NCI-H1092 (cell line): Measurements from ENCODE around the gene PRMT1.
"Not testable (repeated sequence)": the region's sequence is repeated elsewhere in the genome, so short reads cannot be mapped to it uniquely, and the experiment has no call there.

Experiments
- DNase-seq: peaks from one replicate; lab custom pipeline; 2025; lab: John Stamatoyannopoulos, UW

The PRMT1 gene

DNA sequence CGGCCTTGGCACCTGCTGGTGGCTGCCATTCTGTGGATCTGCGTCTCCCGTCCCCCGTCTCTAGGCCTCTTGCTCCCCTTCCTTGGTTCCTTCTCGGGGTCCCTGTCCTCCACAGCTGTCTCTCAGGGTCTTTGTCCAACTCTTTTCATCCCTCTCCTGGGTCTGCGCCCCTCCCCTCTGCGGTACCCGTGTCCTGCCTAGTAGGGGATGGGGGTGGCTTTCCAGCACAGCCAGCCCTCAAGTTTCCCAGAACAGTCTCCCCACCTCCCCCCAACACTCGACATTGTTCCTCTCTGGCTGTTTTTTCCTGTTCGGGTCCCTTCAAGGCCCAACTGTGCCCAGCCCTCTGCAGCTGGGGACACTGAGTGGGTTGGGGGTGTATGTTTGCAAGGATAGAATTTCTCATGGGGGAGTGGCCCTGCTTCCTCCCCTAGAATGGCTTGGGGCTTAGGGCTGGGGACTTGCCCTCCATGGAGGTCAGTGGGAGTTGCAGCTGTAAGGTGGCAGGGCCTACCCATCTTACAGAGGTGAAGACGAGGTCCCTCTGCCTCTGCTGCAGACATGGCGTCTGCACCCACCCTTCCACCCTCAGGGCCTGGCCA, 11.6 kb downstream of the PRMT1 start:
- DNase-seq, result no peak

GRCh38 chr19:49689133-49690078, 12.3 kb downstream of the PRMT1 start, which contains the start of gene ADM5:
ADM5 (plus strand) TSS chr19:49689594; CDS start chr19:49689838, 244 bp downstream.
- peak; percentile 58 for DNase-seq

DNA sequence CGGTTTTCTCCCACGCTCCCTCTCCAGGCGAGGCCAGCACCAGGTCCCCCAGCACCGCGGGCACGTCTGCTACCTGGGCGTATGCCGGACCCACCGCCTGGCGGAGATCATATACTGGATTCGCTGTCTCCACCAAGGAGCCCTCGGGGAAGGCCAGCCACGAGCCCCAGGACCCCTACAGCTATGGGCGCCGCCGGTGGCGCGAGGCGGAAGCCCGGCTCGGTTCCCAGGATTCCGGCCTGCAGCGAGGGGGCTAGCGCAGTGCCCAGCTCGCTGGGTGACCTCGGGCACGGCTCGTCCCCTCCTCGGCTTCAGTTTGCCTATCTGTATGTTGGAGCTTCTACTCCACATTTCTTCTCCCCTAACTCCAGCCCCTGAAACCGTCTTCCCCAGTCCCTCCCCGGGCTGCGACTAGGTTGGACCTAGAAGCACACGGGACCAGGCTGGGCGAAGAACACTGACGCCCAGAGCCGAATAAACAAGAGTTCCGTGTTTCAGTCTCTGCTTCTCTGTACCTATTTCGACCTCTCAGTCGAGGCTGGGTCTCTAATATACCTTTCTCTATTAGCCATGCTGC, 13.1 kb downstream of the PRMT1 start:
- DNase-seq, result no peak

DNA sequence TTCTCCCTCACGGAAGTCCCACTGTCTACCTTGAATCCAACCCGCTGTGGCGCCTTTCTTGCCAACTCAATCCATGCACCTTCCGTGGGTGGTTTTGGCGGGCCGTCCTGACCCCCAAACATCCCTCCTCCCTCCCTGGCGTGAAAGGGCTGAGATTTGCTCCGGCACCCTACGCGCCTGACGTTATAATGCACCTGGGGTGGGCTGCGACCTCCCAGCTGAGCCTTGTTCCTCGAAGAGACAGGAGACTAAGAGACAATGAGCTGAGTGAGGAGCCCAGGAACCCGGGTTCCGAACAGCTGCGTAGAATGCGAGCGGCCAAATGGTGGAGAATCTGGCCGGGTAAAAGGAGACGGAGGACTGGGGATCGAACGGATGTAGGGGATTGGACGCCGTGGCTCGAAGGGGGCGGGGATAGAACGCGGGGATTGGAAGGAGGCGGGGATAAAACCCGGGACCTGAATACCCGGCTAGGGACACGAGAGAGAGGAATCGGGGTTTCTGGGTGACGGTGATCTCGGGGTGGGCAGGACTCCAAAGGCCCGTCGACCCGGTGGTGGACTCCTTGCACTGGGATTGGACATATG, 13.7 kb downstream of the PRMT1 start, which contains the start of gene CPT1C:
TSS of gene CPT1C (plus strand) at position 461 of the 587 bp plus-strand sequence. CDS start 1,137 bp downstream, outside the sequence.
- DNase-seq, result peak; percentile 88

- peak; percentile 41 for DNase-seq
These were observed 14.4 kb downstream of the PRMT1 start for GRCh38 chr19:49691243-49692146.

DNA sequence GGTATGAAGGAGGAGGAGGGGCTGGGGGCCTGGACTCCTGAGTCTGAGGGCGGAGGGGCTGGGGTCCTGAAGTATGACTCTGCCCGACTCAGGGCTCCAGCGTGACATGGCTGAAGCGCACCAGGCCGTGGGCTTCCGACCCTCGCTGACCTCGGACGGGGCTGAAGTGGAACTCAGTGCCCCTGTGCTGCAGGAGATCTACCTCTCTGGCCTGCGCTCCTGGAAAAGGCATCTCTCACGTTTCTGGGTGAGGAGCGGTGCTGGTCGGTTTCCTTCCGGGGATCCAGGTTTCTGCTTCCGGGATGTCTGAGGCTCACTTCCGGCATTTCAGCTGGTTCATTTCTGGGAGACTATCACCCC, 15.1 kb downstream of the PRMT1 start:
- no peak for DNase-seq

DNA sequence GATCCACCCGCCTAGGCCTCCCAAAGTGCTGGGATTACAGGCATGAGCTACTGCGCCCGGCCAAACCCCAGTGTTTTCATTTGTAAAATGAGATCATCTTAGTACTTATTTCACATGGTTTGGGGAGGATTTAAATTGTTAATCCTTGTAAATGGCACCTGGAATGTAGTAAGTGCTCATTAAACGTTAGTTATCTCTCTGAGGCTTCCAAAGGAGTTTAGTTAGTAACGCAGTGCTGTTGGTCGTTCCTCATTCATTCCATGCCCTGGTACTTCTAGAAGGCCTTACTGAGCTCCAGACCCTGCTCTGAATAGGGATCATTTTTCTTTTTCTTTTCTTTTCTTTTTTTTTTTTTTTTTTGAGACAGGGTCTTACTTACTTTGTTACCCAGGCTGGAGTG, 19.0 kb downstream of the PRMT1 start:
- DNase-seq, result no peak

- DNase-seq, result no peak
These were observed 19.8 kb downstream of the PRMT1 start for GRCh38 chr19:49696865-49697264.

DNA sequence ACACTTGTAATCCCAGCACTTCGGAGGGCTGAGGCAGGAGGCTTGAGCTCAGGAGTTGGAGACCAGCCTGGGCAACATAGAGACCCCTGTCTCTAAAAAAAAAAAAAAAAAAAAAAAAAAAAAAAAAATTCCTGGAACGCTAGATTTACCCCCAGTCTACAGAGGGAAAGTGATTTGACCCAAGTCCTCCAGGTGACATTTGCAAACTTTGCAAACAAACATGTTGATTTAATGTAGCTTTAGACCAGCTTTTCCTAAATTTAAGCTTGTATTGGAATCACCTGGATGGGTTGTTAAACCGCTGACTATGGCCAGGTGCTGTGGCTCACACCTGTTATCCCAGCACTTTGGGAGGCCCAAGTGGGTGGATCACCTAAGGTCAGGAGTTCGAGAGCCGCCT, 22.3 kb downstream of the PRMT1 start:
- DNase-seq, result no peak

DNA sequence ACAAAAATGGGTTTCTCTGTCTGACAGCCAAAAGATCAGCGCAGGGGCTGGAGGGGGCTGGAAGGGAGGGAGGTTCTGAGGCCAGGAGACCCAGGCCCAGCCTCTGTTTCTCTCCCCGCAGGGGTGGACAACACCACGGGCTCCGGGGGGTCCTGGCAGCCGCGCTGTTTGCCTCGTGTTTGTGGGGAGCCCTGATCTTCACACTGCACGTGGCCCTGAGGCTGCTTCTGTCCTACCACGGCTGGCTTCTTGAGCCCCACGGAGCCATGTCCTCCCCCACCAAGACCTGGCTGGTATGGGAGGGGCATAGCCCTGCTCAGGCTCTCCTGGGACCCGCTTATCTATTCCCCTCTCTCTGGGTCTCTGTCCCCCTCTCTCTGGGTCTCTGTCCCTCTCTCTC, 23.5 kb downstream of the PRMT1 start:
- DNase-seq, result no peak

DNA sequence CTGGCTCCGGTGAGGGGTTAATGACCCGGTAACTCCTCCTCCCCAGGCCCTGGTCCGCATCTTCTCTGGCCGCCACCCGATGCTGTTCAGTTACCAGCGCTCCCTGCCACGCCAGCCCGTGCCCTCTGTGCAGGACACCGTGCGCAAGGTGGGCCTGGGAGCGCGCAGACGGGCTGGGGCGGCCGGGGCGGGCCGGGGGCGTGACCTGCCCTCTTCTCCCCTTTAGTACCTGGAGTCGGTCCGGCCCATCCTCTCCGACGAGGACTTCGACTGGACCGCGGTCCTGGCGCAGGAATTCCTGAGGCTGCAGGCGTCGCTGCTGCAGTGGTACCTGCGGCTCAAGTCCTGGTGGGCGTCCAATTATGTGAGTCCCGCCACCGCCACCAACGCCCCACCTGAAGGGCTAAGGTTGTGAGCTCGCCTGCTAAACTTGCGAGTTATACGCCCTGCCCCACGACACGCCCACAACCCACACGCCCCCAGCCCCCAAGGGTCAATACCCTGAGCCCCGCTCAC, 24.3 kb downstream of the PRMT1 start:
- DNase-seq, result no peak

- DNase-seq, result no peak
These were observed 28.0 kb downstream of the PRMT1 start for GRCh38 chr19:49704888-49705642.

DNA sequence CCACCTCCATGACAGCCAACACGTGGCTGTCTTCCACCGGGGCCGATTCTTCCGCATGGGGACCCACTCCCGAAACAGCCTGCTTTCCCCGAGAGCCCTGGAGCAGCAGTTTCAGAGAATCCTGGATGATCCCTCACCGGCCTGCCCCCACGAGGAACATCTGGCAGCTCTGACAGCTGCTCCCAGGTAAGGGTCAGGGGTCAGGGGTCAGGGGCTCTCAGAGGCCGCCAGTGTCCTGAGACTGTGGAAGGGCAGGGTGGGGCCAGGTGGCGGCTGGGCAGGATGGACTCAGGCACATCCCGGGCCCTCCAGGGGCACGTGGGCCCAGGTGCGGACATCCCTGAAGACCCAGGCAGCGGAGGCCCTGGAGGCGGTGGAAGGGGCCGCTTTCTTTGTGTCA, 28.8 kb downstream of the PRMT1 start:
- DNase-seq, result no peak

GRCh38 chr19:49710372-49710951, 33.4 kb downstream of the PRMT1 start:
- DNase-seq, result no peak

- no peak for DNase-seq
These were observed 35.4 kb downstream of the PRMT1 start for GRCh38 chr19:49712397-49712859.

- no peak for DNase-seq
These were observed 36.3 kb downstream of the PRMT1 start for GRCh38 chr19:49713236-49713845.

DNA sequence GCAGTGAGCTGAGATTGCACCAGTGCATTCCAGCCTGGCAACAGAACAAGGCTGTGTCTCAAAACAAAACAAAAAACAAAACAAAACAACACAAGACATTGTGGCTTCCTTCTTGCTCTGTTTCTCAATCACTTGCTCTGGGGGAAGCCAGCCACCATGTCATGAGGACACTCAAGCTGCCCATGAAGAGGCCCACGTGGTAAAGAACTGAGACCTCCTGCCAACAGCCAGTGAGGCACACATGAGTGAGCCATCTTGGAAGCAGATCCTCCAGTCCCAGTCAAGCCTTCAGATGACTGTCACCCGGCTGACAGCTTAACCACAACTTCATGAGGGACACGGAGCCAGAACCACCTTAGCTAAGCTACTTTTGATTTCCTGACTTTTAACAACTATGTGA, 39.1 kb downstream of the PRMT1 start:
- no peak for DNase-seq

DNA sequence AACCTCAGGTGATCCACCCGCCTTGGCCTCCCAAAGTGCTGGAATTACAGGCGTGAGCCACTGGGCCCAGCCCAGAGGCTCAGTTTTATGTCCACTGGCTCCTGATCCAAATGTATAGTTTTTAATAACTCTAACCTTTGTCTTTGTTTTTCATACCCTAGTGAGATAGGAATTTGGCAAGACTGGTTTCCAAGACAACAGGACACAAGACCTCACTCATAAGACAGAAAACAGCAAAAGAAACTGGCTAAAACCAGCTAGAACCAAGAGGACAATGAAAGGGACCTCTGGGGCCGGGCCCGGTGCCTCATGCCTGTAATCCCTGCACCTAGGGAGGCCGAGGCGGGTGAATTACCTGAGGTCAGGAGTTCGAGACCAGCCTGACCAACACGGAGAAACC, 41.4 kb downstream of the PRMT1 start:
- DNase-seq, result no peak

DNA sequence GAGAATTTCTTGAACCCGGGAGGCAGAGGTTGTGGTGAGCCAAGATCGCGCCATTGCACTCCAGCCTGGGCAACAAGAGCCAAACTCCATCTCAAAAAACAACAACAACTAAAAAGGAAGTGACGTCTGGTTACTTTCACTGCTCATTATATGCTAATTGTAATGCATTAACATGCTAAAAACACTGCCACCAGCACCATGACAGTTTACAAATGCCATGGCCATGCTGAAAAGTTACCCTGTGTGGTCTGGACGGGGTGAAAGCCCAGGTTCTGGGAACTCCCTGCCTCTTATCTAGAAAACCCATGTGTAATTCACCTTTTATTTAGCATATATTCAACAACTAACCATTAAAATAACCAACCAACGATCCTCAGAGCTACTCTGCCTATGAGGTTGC, 41.9 kb downstream of the PRMT1 start:
- DNase-seq, result no peak

GRCh38 chr19:49719420-49719819, 42.3 kb downstream of the PRMT1 start:
- DNase-seq, result not testable (repeated sequence)
